Stimulated activated CD8-positive, alpha-beta memory T cell treated with anti-CD3 and anti-CD28 coated beads, Interleukin-4, amount 100 ng/mL, for 24 hours (primary cell): ENCODE data around the gene CSMD2.

Experiments used
- DNase-seq: peaks from one replicate; pipeline ENCODE4 v3.0.0-alpha.2; 2020; ENCODE audit warnings: low read depth

Gene CSMD2

DNA sequence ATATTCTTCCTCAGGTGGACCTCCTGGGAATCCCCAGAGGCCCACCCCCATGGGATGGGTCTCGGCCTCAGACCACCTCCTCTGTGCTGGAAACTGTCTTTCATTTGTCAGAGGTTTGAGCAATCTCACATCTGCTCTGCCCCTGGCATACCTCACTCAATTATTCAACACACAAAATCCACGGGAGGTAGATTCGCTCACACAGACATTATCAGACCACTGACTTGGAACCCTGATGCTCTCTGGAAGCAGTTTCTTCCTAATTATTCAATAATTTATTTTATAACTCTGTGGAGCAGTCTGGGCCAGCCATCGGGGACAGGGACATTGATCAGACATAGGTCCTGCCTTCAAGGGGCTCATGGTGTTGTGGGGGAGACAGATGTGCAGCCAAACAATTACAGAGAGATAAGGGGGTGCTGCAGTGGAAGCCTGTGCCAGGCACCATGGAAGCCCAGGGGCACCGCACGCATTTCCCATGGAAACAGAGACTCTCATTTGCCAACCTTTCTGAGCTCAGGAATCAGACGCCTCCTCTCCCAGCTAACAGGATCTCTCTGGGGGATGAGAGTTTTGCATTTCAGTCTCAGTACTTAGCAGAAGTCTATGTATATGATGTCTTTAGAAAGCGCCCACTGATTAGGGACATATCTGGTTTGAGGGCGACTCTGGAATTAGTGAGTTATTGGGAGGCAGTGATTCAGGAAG lies 204.7 kb downstream of the CSMD2 start:
- DNase-seq, result no peak

DNA sequence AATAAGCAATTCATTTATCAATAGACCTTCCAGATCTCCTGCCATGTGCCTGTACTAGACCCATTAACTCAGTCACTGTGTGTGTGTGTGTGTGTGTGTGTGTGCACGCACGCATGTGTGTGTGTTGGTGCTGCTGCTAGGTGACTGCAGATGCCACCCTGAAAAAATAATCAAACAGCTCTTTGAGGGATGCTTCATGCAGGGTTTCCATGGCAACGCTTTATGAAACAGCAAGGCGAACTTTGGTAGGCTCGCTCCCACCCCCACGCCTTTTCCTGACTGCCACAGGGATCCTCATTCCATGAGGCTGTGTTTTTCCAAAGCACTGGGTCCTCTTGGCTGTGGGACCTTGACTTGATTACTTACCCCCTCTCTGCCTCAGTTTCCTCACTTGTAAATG lies 207.2 kb downstream of the CSMD2 start:
- DNase-seq, result no peak

DNA sequence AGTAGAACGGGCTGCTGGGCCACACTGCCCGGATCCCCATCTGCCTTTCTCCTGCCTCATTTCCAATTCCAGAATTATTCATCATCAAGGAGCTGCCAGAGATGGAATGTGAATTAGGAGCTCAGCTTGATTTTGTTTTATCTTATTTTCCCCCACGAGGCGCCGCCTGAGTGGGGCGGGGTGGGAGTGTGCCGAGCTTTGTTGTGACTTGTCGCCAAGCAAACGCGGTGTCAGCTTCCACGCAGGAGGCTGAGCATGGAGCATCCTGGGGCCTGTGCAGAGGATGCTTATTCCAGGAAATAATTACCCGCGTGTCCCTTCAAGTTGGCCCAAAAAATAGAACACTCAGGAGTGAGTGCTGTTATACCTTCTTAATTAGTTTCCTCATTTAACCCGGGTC lies 209.9 kb downstream of the CSMD2 start:
- DNase-seq, result no peak

DNA sequence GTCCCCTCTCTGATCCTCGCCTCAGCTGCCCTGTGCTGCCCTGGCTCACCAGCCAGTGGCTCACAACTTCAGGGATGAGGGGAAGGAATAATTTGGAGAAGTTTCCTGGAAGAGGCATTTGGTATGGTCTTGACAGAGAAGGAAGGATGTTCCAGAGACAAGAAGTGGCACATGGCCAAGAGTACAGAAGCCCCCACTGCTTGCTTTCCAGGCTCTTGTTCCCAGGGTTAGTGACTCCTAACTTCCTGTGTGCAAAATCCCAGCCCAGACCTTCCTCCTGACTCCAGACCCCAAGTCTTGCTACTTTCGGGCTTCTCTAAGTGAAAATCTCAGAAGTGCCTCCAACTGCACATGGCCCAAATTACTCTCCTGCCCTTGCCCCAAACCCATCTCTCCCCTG lies 215.5 kb downstream of the CSMD2 start:
- DNase-seq, result no peak

DNA sequence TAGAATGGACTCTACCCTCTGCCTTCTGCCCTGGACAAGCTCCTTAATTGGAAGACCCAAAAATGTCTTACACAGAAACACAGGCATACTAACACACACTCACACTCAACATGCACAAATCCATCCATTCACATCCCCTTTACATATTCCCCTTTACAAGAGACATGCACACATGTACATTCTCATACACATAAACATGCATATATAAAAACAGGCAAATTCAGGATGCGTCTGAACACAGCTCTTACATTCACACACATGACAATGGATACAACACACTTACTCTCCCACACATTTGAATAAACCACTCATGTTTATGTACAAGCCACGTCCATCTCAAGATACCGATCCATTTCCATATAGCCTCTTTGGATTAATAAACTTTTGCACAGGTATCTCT lies 216.7 kb downstream of the CSMD2 start:
- no peak for DNase-seq

DNA sequence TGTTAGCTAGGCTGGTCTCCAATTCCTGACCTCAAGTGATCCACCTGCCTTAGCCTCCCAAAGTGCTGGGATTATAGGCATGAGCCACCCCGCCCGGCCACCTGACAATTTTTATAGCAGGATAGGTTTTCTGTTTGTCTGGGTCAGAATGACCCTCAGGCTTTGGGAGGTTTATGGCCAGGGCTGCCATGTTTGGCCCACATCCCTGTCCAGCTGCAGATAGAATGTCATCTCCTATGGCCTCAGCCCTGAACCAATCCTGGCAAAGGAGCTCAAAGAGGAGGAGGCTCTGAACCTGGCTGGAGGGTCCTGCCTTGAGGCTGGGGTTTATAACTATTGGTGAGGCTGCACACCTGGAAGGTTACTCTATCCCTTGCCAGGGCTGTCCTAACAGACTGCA lies 218.2 kb downstream of the CSMD2 start:
- no peak for DNase-seq

DNA sequence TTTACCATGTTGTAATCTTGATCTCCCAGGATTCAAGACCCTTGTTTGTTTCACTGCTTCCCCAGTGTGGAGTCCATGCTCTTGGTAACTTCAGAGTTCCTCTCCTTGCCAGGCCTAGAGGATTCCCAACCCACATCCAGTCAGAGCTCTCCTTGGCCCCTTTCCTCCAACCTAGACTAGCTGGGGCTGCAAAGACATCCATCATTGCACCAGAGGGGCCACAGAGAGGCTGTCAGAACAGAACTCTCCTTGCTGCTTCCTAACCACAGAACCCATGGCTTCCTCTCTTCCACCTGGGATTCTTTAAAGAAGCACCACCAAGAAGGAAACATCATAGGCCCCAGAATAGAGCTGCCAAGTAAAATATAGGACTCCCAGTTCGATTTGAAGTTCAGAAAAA lies 220.2 kb downstream of the CSMD2 start:
- no peak for DNase-seq

DNA sequence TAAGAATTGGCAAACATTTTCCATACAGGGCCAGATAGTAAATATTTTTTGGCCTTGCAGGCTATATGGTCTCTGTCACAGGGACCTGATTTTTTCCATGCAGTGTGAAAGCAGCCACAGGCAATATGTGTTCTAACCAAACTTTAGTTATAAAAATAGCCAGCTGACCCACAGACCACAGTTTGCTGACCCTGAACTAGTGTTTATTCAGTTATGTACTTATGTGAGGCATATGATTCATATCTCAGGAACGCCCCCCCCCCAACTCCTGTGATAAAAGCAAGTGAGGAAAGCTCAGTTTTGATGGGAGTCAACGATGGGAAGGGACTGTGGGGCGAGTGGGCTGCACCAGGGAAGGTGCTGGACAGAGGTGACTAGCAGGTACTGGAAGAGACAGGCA lies 221.1 kb downstream of the CSMD2 start:
- DNase-seq, result no peak

DNA sequence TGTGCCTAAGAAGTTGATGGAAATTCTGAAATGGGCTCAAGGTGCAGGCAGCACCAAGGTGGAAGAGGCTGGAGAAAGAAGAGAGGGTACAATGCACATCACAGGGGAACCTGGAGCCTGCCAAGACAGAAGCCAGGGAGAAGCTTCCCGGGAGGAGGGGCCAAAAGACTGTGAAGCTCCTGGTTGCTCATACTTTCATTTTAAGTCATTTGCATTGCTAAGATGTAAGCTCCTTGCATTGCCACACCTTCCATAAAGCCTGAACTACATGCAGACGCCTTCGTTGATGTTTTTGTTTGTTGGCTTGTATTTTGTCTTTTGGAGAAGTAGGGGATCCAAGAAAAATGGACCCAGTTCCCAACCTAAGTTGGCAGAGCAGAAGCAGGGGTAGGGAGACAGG lies 232.2 kb downstream of the CSMD2 start:
- no peak for DNase-seq

DNA sequence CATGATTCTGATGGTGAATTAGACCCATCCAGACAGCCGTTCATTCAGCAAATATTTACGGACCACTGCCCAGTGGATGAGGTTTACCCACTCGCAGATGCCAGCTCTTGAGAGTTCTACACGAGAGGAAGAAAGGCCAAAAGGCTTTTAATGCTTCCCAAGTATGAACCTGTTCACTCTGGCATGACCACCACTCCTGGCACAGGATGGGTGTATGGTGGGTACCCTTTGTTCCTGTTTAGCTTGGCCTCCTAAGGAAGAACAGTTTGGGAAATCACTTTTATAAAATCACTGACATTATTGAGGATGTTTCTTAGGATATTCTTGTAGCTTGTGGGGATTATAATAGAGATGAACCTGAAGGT lies 233.9 kb downstream of the CSMD2 start:
- no peak for DNase-seq

DNA sequence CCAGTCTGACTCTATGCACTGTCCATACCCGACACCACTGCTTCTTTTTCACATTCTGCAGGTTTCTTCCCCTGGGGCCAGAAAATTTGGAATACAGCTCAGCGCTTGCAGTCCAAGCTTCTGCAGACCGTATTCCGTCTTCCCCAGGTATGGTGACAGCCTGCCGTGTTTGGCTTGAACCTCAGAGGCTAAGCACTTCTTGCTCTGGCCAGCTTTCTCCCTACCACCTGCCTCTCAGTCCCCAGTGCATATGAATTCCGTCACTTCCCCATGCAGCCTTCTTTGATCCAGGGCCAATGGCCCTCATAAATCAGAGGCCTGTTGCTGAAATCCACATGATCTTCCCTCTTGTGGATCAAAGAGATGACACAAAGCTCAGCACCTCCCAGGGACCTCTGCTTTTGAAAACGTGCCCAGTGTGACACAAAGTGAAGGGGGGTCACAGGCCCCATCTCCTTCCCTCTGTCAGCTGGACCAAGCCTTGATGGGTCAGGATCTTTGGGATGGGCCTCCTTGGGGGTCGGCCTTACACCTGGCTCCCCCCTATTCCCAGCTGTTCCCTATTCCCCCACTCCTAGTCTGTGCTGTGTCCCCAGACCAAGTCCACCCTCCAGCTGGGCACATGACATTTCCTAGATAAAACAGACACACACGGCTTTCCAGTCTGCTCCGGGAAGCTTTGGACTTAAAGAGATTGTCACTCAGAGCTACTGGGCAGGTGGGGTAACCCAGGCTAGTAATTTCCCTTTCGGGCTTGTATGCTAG lies 234.5 kb downstream of the CSMD2 start:
- no peak for DNase-seq

DNA sequence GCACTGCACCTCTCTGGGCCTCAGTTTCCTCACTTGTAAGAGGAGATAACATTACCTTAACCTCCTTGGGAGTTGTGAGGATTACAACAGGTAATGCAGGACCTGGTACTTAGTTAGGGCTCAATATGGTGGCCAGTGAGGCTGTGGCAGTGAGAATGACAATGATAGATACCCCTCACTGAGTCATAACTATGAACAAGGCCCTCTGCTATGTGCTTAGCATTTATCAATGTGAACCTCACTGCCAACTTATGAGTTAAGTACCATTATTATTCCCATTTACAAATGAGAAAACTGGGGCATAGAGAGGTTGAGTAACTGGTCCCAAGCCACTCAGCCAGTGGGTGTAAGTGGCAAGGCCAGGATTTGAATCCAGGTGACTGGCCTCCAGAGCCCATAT lies 236.8 kb downstream of the CSMD2 start:
- no peak for DNase-seq

DNA sequence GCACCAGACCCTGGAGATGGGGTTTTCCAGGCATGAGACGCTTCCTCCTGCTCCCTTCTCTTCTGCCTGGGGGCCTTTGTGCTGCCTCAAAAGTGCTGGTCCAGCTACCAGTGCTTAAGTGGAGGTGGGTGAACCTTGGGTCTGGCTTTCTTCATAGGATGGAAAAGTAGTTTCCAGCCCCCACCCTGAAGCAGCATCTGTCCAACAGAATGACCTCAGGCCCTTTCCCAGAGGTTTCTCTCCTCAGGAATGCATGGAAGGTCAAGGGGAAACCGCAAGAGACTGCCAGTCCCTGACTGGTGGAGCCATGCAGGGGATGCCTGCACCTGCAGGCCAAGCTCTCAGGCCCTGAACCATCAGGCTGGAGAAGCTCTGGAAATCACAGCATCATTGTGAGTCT lies 237.3 kb downstream of the CSMD2 start:
- DNase-seq, result no peak

DNA sequence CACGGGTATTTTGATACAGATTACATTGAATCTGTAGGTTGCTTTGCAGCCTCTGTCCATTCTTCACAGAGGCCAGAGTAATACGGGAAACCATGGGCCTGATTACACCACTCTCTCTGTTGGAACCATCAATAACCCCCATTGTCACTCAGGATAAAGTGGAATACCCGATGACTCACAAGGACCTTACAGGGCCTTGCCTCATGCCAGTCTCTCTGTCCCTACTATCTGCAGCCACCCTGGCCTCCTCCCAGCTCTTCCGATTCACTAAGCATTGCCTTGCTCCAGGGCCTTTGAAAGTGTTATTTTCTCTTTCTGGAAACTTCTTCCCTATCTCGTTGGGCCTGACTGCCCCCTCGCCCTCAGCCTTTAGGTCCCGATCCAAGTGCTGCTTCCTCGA lies 239.4 kb downstream of the CSMD2 start:
- DNase-seq, result no peak

DNA sequence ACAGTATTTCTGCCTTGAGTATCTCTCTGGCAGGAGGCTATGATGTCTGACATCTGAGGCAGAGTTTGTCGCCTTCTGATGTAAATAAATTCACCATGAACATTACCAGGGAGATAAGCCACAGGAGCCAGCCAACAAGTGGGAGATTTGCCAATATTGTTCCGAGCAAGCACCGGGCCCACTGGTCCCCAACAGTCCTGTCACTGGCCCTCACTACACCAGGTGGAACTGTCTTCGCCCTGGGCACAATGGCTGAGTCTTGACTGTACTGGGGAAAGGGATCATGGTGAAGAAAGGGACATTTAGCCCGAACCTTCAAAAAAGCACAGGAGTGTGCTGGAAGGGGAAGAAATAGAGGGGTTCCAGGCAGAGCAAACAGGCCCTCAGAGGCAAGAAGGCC lies 243.7 kb downstream of the CSMD2 start:
- no peak for DNase-seq

DNA sequence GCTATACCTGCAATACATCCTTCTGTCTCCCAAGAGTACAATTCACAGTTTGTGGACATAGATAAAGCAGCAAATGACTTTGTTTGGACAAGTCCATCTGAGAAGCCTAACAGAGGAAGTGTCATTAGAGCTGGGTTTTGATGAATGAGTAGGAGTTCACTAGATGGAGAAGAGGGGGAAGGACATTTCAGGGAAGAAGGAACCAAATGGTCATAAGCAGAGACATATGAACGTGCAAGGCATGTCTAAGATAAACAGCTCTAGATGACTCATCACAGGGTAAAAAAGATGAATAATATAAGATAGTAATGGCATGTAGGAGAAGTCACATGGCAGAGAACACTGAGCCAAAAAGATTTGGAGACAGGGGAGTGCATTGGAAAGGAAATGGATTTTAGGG lies 246.7 kb downstream of the CSMD2 start:
- DNase-seq, result no peak

DNA sequence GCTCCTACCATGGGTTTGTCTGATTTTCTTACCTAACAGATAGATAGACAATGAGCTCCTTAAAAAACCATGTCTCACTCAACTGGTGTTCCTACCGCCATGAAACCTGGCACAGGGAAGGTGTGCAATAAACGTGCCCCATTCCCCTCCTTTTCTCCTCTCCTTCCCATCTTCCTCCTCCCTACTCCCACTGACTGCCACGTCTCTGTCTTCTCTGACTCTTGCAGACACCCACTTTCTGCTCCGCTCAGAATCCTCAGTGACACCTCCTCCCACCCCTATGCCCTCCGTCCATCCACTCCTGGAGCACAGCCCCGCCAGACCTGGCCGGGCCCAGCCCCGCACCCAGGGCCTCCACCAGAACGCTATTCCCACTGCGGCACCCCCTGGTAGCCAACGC lies 248.2 kb downstream of the CSMD2 start:
- no peak for DNase-seq

DNA sequence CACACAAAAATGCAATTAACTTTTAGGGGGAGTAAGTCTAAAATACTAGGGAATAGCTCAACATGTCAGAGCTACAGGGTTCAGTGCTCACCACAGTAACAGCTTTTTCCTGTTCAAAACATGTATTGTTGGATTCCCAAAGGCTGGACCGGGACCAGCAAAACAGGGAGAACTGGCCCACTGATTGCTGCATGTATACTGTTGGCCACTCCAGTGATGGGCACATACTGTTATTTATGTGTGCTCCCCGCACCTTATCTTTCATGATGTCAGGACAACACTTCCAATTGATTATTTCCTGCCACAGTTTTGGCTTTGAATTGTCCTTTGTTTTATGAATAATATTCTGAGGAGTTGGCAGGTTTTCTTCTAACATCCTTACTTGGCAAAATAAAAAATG lies 250.5 kb downstream of the CSMD2 start:
- no peak for DNase-seq

DNA sequence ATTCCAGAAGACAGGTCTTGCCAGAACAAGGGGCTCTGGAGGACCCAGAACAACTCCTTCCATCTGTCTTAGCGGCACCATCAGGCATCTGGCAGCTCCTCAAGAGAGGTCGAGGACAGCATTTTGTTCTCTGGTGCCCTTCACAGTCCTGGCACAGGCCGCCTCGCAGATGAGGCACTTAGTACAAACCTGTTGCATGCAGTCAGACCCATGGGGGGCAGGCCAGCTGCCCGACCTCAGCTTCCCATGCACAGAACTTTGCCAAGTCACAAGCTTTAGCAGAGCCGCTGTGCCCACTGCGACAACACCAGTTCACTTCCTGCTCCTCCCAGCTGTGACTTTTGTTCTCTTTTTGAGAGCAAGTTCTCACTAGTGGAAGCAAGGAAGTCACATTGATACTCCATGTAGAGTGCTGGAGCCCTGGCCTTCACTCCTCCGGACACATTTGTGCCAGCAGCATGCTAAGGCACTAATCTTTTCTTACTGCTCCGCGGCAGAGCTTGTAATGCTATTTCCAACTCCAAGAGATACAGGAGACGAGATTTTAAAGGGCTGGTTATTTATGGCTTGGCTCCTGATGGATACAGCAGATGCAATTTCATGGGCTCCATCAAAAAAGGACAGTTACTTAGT lies 256.6 kb downstream of the CSMD2 start:
- no peak for DNase-seq

DNA sequence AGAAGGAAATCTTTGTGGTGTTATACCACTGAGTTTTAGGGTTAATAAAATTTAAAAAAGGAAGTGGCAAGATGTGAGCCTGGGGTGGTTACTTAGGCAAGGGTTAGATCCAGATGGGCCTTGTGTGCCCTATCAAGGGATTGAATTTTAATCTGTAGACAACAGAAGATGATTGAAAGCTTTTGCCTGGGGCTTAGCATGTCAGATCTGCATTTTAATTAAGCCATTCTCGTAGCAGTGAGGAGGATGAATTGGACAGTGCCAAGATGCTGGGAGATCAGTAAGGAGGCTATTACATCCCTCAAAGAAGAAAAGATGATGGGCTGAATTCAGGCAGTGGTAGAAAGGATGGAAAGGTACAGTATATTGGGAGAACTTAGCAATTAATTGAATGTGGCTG lies 258.9 kb downstream of the CSMD2 start:
- no peak for DNase-seq

DNA sequence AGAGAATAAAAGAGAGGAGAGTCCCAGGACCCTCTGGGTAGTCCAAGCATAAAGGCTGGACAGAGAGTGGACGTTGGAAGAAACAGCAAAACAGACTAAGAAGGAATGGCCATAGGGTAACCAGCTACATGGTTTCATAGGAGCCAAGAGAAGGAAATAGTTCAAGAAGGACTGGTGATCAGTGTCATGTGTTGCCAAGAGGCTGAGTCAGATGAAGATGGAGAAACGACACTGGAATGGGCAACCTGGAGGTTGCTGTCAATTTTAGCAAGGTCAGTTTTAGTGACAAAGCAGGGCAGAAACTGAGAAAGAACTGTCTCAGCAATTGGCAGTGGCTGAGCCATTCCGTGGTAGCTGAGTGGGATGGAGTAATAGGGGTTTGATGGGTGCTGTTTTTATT lies 259.8 kb downstream of the CSMD2 start:
- no peak for DNase-seq

DNA sequence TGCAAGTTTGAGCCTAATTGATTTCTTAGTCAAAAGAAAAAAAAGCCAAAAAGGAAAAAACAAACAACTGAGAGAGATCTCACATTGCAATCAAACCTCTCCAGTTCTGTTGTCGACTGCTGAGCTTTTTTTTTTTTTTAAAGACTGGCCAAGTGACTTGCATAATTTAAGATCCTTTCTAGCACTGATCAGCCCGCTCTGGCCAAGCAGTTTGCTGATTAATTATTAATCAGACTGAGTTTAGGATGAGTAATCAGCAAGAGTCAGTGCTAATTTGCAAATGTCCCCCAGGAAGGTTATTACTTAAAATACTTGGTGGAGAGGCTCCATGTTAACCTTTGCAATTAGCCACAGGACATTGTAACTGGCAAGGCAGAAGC lies 261.8 kb downstream of the CSMD2 start:
- no peak for DNase-seq

DNA sequence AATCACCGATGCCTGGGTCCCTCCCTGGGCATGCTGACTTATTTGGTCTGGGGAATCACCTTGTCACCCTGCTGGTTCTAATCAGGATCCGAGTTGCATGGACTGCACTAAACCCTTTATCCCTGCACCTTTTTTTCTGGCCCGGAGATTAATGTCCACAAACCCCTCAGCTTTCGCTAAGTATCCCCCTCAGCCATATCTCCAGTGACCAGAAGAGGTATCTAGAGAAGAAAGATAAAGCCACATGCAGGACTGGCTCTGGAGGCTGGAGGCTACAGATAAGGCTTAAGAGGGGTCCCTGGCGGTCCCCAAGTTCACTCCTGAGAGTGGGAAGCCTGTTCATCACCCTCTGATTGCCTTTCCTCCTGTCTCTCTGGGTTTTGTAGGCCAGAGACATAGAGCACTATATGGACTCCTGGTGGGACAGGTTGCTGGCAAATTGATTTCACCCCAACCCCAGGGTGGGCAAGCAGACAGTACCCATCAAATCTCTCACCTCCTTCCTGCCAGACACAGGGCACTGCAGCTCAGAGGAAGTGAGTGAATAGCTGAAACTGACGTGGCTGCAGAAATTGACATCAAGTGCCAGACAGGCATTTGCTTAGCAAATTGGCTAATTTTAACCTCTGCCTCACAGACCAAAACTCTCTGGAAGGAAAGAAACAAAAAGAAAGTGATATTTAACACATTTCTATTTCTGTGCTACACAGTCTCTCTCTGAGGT lies 262.4 kb downstream of the CSMD2 start:
- DNase-seq, result no peak
